ENCODE measurements around the gene CACNA1I.

CACNA1I gene

DNA sequence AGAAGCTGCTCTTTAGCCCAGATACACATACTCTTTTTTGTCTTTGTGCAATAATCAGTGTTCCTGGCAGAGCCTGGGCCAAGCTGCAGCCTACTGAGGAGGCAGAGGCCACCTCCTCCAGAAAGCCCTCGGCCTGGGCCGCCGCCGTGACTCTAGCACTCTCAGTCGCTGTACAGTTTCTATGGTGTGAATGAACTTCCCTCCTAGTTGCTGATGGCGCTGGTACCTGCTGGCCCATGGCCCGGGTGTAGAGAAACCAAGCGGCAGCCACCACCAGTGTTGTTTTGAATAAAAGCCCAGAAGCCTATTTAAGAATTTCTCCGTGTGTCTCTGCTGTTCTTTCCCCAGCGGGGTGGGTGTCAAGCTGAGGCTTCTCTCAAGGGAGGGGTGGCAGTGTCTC lies 118.9 kb downstream of the CACNA1I start:
- no peaks in the 10 kb centered on the region for H3K9me3 ChIP-seq (ENCODE audit: control insufficient read depth, low read length)
- DNase-seq = no peak
- H3K36me3 ChIP-seq (ENCODE audit: control insufficient read depth, insufficient read depth, low read length) = no peaks in the 10 kb centered on the region
- H3K27ac ChIP-seq (ENCODE audit: insufficient read depth, low read length, poor library complexity, severe bottlenecking) = no peak overlapping the region
- no peaks in the 10 kb centered on the region for H3K27me3 ChIP-seq (replicated peaks; ENCODE audit: control insufficient read depth, insufficient read depth, low read length, poor library complexity, severe bottlenecking)
- H3K4me1 ChIP-seq (ENCODE audit: control insufficient read depth, insufficient read depth, low read length, poor library complexity, severe bottlenecking) = no peaks in the 10 kb centered on the region
- H3K4me3 ChIP-seq (ENCODE audit: insufficient read depth, low read depth, low read length, poor library complexity, severe bottlenecking) = no peak overlapping the region

- no peaks in the 10 kb centered on the region for H3K27me3 ChIP-seq (replicated peaks; ENCODE audit: control insufficient read depth, insufficient read depth, low read length, poor library complexity, severe bottlenecking)
Observed at GRCh38 chr22:39690881-39691605, 120.5 kb downstream of the CACNA1I start.

DNA sequence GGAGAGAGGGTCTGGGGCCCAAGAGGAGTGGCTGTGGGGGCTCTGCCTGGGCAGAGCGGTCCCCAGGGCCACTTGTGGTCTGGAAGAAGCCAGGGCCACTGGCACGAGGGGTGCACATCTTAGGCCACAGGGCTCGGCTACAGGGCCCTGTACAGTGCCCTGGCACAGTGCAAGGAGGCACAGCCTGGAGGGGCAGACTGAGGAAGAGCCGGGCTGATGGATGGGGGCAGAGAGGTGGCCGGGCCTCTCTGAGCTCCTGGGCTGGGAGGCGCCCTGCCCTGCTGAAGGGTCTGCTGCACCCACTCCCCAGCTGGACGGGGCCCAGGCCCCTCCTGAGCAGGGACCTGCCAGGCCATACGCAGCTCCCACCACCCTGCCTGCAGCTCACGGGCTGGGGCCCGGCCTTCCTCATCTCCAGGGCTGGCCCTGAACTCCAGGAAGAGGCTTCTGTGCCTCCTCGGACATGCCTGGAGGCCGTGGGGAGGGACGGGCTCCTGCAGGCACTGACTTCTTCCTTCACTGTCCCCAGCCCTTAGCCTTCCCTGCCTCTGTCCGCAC lies 123.5 kb downstream of the CACNA1I start:
- no peaks in the 10 kb centered on the region for H3K27me3 ChIP-seq (replicated peaks; ENCODE audit: control insufficient read depth, insufficient read depth, low read length, poor library complexity, severe bottlenecking)
- no peaks in the 10 kb centered on the region for H3K9me3 ChIP-seq (ENCODE audit: control insufficient read depth, low read length)
- DNase-seq = no peak
- no peaks in the 10 kb centered on the region for H3K4me1 ChIP-seq (ENCODE audit: control insufficient read depth, insufficient read depth, low read length, poor library complexity, severe bottlenecking)
- no peaks in the 10 kb centered on the region for H3K36me3 ChIP-seq (ENCODE audit: control insufficient read depth, insufficient read depth, low read length)
- H3K4me3 ChIP-seq (ENCODE audit: insufficient read depth, low read depth, low read length, poor library complexity, severe bottlenecking) = no peak overlapping the region
- H3K27ac ChIP-seq (ENCODE audit: insufficient read depth, low read length, poor library complexity, severe bottlenecking) = no peak overlapping the region

More at GRCh38 chr22:39690881-39691605, 120.5 kb downstream of the CACNA1I start:
- Histone ChIP-seq H3K4me1 (ENCODE audit: control insufficient read depth, insufficient read depth, low read length, poor library complexity, severe bottlenecking) (no peaks in the 10 kb centered on the region), H3K9me3 (ENCODE audit: control insufficient read depth, low read length) (no peaks in the 10 kb centered on the region), H3K36me3 (ENCODE audit: control insufficient read depth, insufficient read depth, low read length) (no peaks in the 10 kb centered on the region), H3K4me3 (ENCODE audit: insufficient read depth, low read depth, low read length, poor library complexity, severe bottlenecking) (no peak overlapping the region), H3K27ac (ENCODE audit: insufficient read depth, low read length, poor library complexity, severe bottlenecking) (no peak overlapping the region)
- DNase-seq = no peak

DNA sequence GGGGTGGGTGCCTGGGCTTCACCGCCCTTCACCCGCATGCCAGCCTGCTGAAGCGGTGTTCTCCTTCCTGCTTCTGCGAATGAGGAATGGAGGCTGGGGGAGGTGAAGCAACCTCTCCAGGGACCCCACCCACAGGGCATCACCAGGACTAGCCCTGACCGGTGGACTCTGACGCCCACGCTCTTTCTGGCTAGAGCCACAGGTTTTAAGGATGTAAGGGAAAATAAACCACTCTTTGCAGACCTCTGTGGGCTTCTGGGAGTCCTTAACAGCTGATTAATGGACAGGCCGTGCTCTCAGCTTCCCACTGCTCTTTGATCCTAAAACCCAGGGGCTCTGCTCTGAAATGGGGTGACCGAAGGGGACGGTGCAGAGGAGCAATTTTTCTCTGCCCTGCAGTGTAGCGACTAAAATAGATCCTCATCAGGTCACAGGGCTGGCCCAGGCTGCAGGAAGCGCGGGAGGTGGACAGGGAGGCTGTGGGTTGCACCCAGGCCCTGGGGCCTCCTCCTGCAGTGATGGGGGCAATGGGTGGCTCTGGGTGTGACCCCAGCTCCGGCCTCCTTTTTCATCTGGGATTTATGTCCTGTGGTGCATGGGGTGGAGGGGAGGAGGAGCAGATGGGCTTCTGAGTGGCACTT lies 127.4 kb downstream of the CACNA1I start:
- no peak overlapping the region for H3K27ac ChIP-seq (ENCODE audit: insufficient read depth, low read length, poor library complexity, severe bottlenecking)

DNA sequence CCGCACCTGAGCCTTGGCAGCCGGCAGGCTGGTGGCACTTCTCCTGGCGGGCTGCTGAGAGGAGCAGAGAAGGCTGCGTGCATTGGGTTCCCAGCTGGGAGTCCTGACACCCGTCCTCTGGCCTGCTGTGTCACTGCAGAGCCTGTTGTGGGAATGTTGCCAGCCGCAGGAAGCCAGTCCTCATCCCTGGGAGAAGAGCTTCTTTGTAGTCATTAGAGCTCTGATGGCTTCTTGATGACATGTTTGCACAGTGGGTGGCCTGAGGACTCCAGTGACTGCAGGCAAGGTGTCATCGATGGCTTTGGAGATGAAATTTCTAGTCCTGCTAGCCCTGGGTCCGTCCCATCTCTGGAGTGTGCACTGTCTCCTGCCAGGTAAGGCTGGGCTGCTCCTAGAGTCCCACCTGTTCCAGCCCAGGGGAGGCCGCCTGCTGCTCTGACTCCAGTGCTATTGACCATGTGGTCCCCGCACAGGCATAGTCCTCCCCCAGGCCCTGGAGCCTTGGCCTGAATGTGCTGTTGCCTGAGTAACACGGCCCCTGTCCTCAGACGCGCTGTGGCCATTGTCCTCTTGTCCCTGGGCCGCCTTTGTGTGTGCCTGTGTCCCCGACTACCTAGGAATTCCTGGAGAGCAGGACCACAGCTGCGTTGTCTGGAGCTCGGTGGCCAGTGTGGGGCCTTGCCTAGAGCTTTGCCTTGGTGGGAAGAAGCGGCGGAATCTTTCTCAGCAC lies 129.2 kb downstream of the CACNA1I start:
- no peak for DNase-seq
- H3K27me3 ChIP-seq (replicated peaks; ENCODE audit: control insufficient read depth, insufficient read depth, low read length, poor library complexity, severe bottlenecking) = no peaks in the 10 kb centered on the region
- no peak overlapping the region for H3K27ac ChIP-seq (ENCODE audit: insufficient read depth, low read length, poor library complexity, severe bottlenecking)
- H3K9me3 ChIP-seq (ENCODE audit: control insufficient read depth, low read length) = no peaks in the 10 kb centered on the region
- H3K4me3 ChIP-seq (ENCODE audit: insufficient read depth, low read depth, low read length, poor library complexity, severe bottlenecking) = no peak overlapping the region
- H3K36me3 ChIP-seq (ENCODE audit: control insufficient read depth, insufficient read depth, low read length) = no peaks in the 10 kb centered on the region
- no peaks in the 10 kb centered on the region for H3K4me1 ChIP-seq (ENCODE audit: control insufficient read depth, insufficient read depth, low read length, poor library complexity, severe bottlenecking)

More for the DNA sequence above, 127.4 kb downstream of the CACNA1I start:
- Histone ChIP-seq H3K9me3 (ENCODE audit: control insufficient read depth, low read length) (no peaks in the 10 kb centered on the region), H3K4me3 (ENCODE audit: insufficient read depth, low read depth, low read length, poor library complexity, severe bottlenecking) (no peak overlapping the region), H3K36me3 (ENCODE audit: control insufficient read depth, insufficient read depth, low read length) (no peaks in the 10 kb centered on the region), H3K27me3 (replicated peaks; ENCODE audit: control insufficient read depth, insufficient read depth, low read length, poor library complexity, severe bottlenecking) (no peaks in the 10 kb centered on the region), H3K4me1 (ENCODE audit: control insufficient read depth, insufficient read depth, low read length, poor library complexity, severe bottlenecking) (no peaks in the 10 kb centered on the region)
- no peak for DNase-seq

DNA sequence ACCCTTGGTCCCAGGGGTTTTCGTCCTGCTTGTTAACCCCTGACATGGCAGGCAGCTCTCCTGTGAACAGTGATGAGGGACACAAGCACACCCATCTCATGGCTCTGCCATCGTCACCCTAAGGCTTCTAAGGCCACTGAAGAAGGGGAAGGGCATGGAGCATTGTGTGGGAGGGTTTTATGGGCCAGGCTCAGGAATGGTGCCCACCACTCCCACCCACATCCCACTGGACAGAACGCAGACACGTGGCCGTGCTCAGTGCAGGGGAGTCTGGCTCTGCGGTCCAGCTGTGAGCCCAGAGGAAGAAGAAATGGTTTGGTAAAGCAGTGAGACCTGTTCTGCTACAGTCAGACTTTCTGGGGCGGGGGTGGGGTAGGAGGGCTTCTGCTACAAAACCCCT lies 130.0 kb downstream of the CACNA1I start:
- no peaks in the 10 kb centered on the region for H3K9me3 ChIP-seq (ENCODE audit: control insufficient read depth, low read length)
- no peak overlapping the region for H3K27ac ChIP-seq (ENCODE audit: insufficient read depth, low read length, poor library complexity, severe bottlenecking)
- no peak for DNase-seq
- H3K4me1 ChIP-seq (ENCODE audit: control insufficient read depth, insufficient read depth, low read length, poor library complexity, severe bottlenecking) = no peaks in the 10 kb centered on the region
- H3K36me3 ChIP-seq (ENCODE audit: control insufficient read depth, insufficient read depth, low read length) = no peaks in the 10 kb centered on the region
- no peaks in the 10 kb centered on the region for H3K27me3 ChIP-seq (replicated peaks; ENCODE audit: control insufficient read depth, insufficient read depth, low read length, poor library complexity, severe bottlenecking)
- H3K4me3 ChIP-seq (ENCODE audit: insufficient read depth, low read depth, low read length, poor library complexity, severe bottlenecking) = no peak overlapping the region

GRCh38 chr22:39703091-39703490 lies 132.5 kb downstream of the CACNA1I start:
- DNase-seq = no peak
- Histone ChIP-seq H3K4me1 (ENCODE audit: control insufficient read depth, insufficient read depth, low read length, poor library complexity, severe bottlenecking) (no peaks in the 10 kb centered on the region), H3K27ac (ENCODE audit: insufficient read depth, low read length, poor library complexity, severe bottlenecking) (no peak overlapping the region), H3K9me3 (ENCODE audit: control insufficient read depth, low read length) (no peaks in the 10 kb centered on the region), H3K36me3 (ENCODE audit: control insufficient read depth, insufficient read depth, low read length) (no peaks in the 10 kb centered on the region), H3K4me3 (ENCODE audit: insufficient read depth, low read depth, low read length, poor library complexity, severe bottlenecking) (no peak overlapping the region), H3K27me3 (replicated peaks; ENCODE audit: control insufficient read depth, insufficient read depth, low read length, poor library complexity, severe bottlenecking) (no peaks in the 10 kb centered on the region)

GRCh38 chr22:39703928-39704639 lies 133.5 kb downstream of the CACNA1I start:
- Histone ChIP-seq H3K4me1 (ENCODE audit: control insufficient read depth, insufficient read depth, low read length, poor library complexity, severe bottlenecking) (no peaks in the 10 kb centered on the region), H3K36me3 (ENCODE audit: control insufficient read depth, insufficient read depth, low read length) (no peaks in the 10 kb centered on the region), H3K9me3 (ENCODE audit: control insufficient read depth, low read length) (no peaks in the 10 kb centered on the region), H3K27me3 (replicated peaks; ENCODE audit: control insufficient read depth, insufficient read depth, low read length, poor library complexity, severe bottlenecking) (no peaks in the 10 kb centered on the region), H3K27ac (ENCODE audit: insufficient read depth, low read length, poor library complexity, severe bottlenecking) (no peak overlapping the region), H3K4me3 (ENCODE audit: insufficient read depth, low read depth, low read length, poor library complexity, severe bottlenecking) (no peak overlapping the region)
- no peak for DNase-seq

- no peaks in the 10 kb centered on the region for H3K36me3 ChIP-seq (ENCODE audit: control insufficient read depth, insufficient read depth, low read length)
- no peak overlapping the region for H3K27ac ChIP-seq (ENCODE audit: insufficient read depth, low read length, poor library complexity, severe bottlenecking)
- no peaks in the 10 kb centered on the region for H3K9me3 ChIP-seq (ENCODE audit: control insufficient read depth, low read length)
- DNase-seq = no peak
- H3K27me3 ChIP-seq (replicated peaks; ENCODE audit: control insufficient read depth, insufficient read depth, low read length, poor library complexity, severe bottlenecking) = no peaks in the 10 kb centered on the region
- H3K4me1 ChIP-seq (ENCODE audit: control insufficient read depth, insufficient read depth, low read length, poor library complexity, severe bottlenecking) = no peaks in the 10 kb centered on the region
- no peak overlapping the region for H3K4me3 ChIP-seq (ENCODE audit: insufficient read depth, low read depth, low read length, poor library complexity, severe bottlenecking)
Observed at GRCh38 chr22:39705386-39705785, 134.8 kb downstream of the CACNA1I start.
